ENCODE results near the gene PIK3CG.
"Not testable (repeated sequence)": the region's sequence is repeated elsewhere in the genome, so short reads cannot be mapped to it uniquely, and the experiment has no call there.

PIK3CG gene

DNA sequence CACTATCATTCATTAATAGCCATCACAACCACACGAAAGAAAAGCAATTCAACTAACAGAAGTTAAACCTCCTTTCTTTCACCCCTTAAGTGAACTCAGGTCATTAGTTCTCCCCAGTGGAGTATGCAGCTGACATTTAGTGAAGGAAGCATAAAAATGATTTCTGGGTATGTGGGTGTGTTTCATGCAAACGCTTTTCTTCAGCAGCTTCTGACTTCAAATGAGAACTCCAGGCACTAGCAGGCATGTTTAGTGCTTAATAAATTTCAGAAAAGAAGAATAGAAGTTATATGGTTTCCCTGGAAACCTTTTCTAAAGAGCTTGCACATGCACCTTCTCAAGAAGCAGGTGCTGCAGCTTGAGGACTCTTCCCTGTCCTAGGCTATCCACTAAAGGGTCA, 62.5 kb downstream of the PIK3CG start:
- no peak for TF ChIP-seq CTCF (IDR thresholded peaks at IDR 0.05; ENCODE audit: borderline replicate concordance, insufficient read depth, low read depth, low read length)
- H3K4me3 ChIP-seq (ENCODE audit: low read depth, low read length) = no peak overlapping the region

DNA sequence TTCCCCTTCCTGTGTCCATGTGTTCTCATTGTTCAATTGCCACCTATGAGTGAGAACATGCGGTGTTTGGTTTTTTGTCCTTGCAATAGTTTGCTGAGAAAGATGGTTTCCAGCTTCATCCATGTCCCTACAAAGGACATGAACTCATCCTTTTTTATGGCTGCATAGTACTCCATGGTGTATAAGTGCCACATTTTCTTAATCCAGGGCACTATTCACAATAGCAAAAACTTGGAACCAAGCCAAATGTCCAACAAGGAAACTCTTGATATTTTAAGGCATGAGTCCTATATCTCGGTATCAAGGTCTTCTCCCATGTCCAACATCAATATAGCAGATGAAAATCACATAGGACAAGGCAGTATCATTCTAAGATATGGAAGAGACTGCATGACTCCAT, 64.5 kb downstream of the PIK3CG start:
- H3K4me3 ChIP-seq (ENCODE audit: low read depth, low read length) = not testable (repeated sequence)

GRCh38 chr7:106936236-106936635, 71.2 kb downstream of the PIK3CG start:
- no peak for TF ChIP-seq CTCF (IDR thresholded peaks at IDR 0.05; ENCODE audit: borderline replicate concordance, insufficient read depth, low read depth, low read length)
- H3K4me3 ChIP-seq (ENCODE audit: low read depth, low read length) = no peak overlapping the region

- not testable (repeated sequence) for H3K4me3 ChIP-seq (ENCODE audit: low read depth, low read length)
Observed at GRCh38 chr7:106938122-106938521, 73.0 kb downstream of the PIK3CG start.

DNA sequence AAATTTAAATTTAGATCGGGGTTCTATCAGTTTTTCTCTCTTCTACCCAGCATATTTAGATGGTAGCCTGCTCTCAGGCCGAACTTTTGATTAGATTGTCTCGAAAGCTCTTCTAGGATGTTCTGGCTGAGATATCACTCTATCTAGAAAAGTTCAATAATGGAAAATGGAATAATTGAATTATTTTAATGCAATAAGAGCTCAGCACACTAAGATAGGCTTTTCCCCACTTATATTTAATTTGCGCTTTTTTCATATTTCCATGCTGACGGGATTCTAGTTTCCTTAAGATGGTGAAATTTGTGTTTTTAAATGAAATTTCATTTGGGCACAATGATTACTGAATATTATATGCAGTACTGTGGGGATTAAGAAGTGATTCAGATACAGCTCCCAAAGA, 73.7 kb downstream of the PIK3CG start:
- H3K4me3 ChIP-seq (ENCODE audit: low read depth, low read length) = no peak overlapping the region

DNA sequence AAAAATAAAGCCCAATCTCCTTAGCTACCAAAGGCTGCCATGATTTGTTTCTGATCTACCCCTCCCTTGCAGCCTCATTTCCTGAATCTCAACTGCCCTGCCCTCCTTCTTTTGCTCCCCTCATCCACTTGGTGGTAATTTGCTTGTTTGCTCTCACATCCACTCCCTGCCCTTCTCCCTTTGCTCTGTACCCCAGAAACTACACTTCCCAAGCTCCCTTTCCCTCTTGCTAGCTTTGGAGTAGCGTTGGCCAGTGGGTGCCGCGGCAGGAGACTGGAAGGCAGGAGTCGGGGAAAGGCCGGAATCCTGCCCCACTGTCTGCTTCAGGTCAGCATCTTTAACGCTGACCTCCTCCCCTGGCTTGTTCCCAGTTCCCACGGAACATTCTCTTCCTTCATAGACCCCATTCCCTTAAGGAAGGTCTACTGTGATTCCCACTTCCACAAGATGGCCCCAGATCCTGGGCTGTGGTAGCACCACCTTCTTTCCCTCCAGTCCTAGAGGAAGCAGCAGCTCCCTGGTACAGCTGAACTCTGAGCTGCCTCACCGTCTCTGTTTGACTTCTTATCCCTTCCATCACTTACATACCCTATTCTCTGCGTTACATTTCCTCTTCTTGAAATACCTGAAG, 79.1 kb downstream of the PIK3CG start:
- TF ChIP-seq CTCF (IDR thresholded peaks at IDR 0.05; ENCODE audit: borderline replicate concordance, insufficient read depth, low read depth, low read length) = no peak
- no peak overlapping the region for H3K4me3 ChIP-seq (ENCODE audit: low read depth, low read length)

More for the DNA sequence above, 73.7 kb downstream of the PIK3CG start:
- no peak for TF ChIP-seq CTCF (IDR thresholded peaks at IDR 0.05; ENCODE audit: borderline replicate concordance, insufficient read depth, low read depth, low read length)

- peak; percentile 45; the same call in 1 of the 2 replicates for TF ChIP-seq CTCF (IDR thresholded peaks at IDR 0.05; ENCODE audit: borderline replicate concordance, insufficient read depth, low read depth, low read length)
- H3K4me3 ChIP-seq (ENCODE audit: low read depth, low read length) = no peak overlapping the region
Observed at GRCh38 chr7:106947244-106947728, 82.2 kb downstream of the PIK3CG start.

GRCh38 chr7:106952001-106952657, 87.0 kb downstream of the PIK3CG start:
- no peak for TF ChIP-seq CTCF (IDR thresholded peaks at IDR 0.05; ENCODE audit: borderline replicate concordance, insufficient read depth, low read depth, low read length)
- no peak overlapping the region for H3K4me3 ChIP-seq (ENCODE audit: low read depth, low read length)

All from GM12875 (cell line).